H9 (cell line): ENCODE data around the gene CARS1. TPM values are rescaled to one million over a fixed set of nuclear protein-coding genes. Genes with fewer than 3 reads are reported as not detected.

Source experiments
- DNase-seq: peaks from one replicate; pipeline ENCODE4 v3.0.0-alpha.2; 2017
- H2AFZ ChIP-seq: one replicate; pipeline ENCODE4 v1.6.1; 2013; ENCODE audit warnings: mild to moderate bottlenecking, low read length, control low read depth, moderate library complexity
- H2AK5ac ChIP-seq: 2 replicates; pipeline ENCODE4 v1.6.1; 2013; ENCODE audit warnings: low read length, control low read depth, mixed read lengths; ENCODE audit not compliant: insufficient read length
- H2BK120ac ChIP-seq: one replicate; pipeline ENCODE4 v1.6.1; 2013; ENCODE audit warnings: low read depth, mild to moderate bottlenecking, low read length, control low read depth, inconsistent platforms; ENCODE audit not compliant: poor library complexity, severe bottlenecking
- H2BK12ac ChIP-seq: 2 replicates; pipeline ENCODE4 v1.6.1; 2013; ENCODE audit warnings: low read length, control low read depth, mixed read lengths, low read depth; ENCODE audit not compliant: insufficient read length
- H2BK15ac ChIP-seq: 2 replicates; pipeline ENCODE4 v1.6.1; 2013; ENCODE audit warnings: low read depth, low read length, control low read depth
- H2BK20ac ChIP-seq: one replicate; pipeline ENCODE4 v1.6.1; 2013; ENCODE audit warnings: low read depth, mild to moderate bottlenecking, low read length, control low read depth, inconsistent platforms; ENCODE audit not compliant: poor library complexity, severe bottlenecking
- H2BK5ac ChIP-seq: 2 replicates; pipeline ENCODE4 v1.6.1; 2013; ENCODE audit warnings: low read length, control low read depth, mixed read lengths; ENCODE audit not compliant: insufficient read length
- H3K14ac ChIP-seq: 2 replicates; pipeline ENCODE4 v1.6.1; 2013; ENCODE audit warnings: low read length, control low read depth; ENCODE audit not compliant: insufficient read depth
- H3K18ac ChIP-seq: 2 replicates; pipeline ENCODE4 v1.6.1; 2013; ENCODE audit warnings: low read depth, mild to moderate bottlenecking, mixed read lengths, low read length, control low read depth; ENCODE audit not compliant: insufficient read length
- H3K23ac ChIP-seq: 2 replicates; pipeline ENCODE4 v1.6.1; 2013; ENCODE audit warnings: low read length, control low read depth, mixed read lengths, low read depth; ENCODE audit not compliant: insufficient read length
- H3K23me2 ChIP-seq: 2 replicates; pipeline ENCODE4 v1.6.1; 2013; ENCODE audit warnings: low read depth, mild to moderate bottlenecking, mixed read lengths, low read length, control low read depth; ENCODE audit not compliant: insufficient read length, poor library complexity, severe bottlenecking
- H3K27ac ChIP-seq: 2 replicates; pipeline ENCODE4 v1.5.1; 2013; ENCODE audit warnings: low read length, control low read depth, mixed read lengths, low read depth; ENCODE audit not compliant: insufficient read length
- H3K27me3 ChIP-seq: 2 replicates; pipeline ENCODE4 v1.6.1; 2013; ENCODE audit warnings: low read length, control low read depth, inconsistent platforms; ENCODE audit not compliant: insufficient read depth
- H3K4ac ChIP-seq: 2 replicates; pipeline ENCODE4 v1.6.1; 2013; ENCODE audit warnings: low read depth, mild to moderate bottlenecking, control low read depth, inconsistent platforms, low read length, moderate library complexity
- H3K4me1 ChIP-seq: 2 replicates; pipeline ENCODE4 v1.6.1; 2013; ENCODE audit warnings: low read length, control low read depth, inconsistent platforms; ENCODE audit not compliant: insufficient read depth
- H3K4me2 ChIP-seq: 2 replicates; pipeline ENCODE4 v1.6.1; 2013; ENCODE audit warnings: low read length, control low read depth, mixed read lengths; ENCODE audit not compliant: insufficient read length, insufficient read depth
- H3K56ac ChIP-seq: 2 replicates; pipeline ENCODE4 v1.6.1; 2013; ENCODE audit warnings: low read depth, mild to moderate bottlenecking, mixed read lengths, low read length, control low read depth; ENCODE audit not compliant: insufficient read length
- H3K79me1 ChIP-seq: 2 replicates; pipeline ENCODE4 v1.6.1; 2013; ENCODE audit warnings: low read depth, mild to moderate bottlenecking, moderate library complexity, low read length, control low read depth, inconsistent platforms; ENCODE audit not compliant: insufficient read depth, poor library complexity, severe bottlenecking
- H3K79me2 ChIP-seq: 2 replicates; pipeline ENCODE4 v1.6.1; 2013; ENCODE audit warnings: low read length, control low read depth, inconsistent platforms; ENCODE audit not compliant: insufficient read depth
- H3K9ac ChIP-seq: 2 replicates; pipeline ENCODE4 v1.6.1; 2013; ENCODE audit warnings: low read length, control low read depth, mixed read lengths; ENCODE audit not compliant: insufficient read length; ENCODE audit errors: extremely low read depth
- H3K9me3 ChIP-seq: one replicate; pipeline ENCODE4 v1.6.1; 2013; ENCODE audit warnings: low read depth, low read length, inconsistent platforms; ENCODE audit not compliant: control insufficient read depth
- H3T11ph ChIP-seq: one replicate; pipeline ENCODE4 v1.6.1; 2013; ENCODE audit warnings: mild to moderate bottlenecking, low read length, control low read depth, inconsistent platforms
- H4K20me1 ChIP-seq: one replicate; pipeline ENCODE4 v1.6.1; 2013; ENCODE audit not compliant: control insufficient read depth, insufficient read length, insufficient read depth
- H4K5ac ChIP-seq: 2 replicates; pipeline ENCODE4 v1.6.1; 2013; ENCODE audit warnings: low read depth, mild to moderate bottlenecking, mixed read lengths, low read length, control low read depth; ENCODE audit not compliant: insufficient read length
- H4K8ac ChIP-seq: replicated peaks from 2 replicates; pipeline ENCODE4 v1.6.1; 2013; ENCODE audit warnings: low read length, control low read depth, mixed read lengths, low read depth; ENCODE audit not compliant: insufficient read length
- H4K91ac ChIP-seq: 2 replicates; pipeline ENCODE4 v1.6.1; 2013; ENCODE audit warnings: low read depth, mild to moderate bottlenecking, moderate library complexity, mixed read lengths, low read length, control low read depth; ENCODE audit not compliant: insufficient read length
- H3K27ac Mint-ChIP-seq, 3 experiments: 2 replicates in 2 of 3; 3 replicates in 1 of 3; pipeline ENCODE4 v1.8.0; 2020 to 2021; ENCODE audit warnings: mixed read lengths in 3 of 3, mild to moderate bottlenecking in 1 of 3, moderate library complexity in 1 of 3
- H3K27me3 Mint-ChIP-seq: 2 replicates; pipeline ENCODE4 v1.8.0; 2021; ENCODE audit warnings: low read depth, mild to moderate bottlenecking, moderate library complexity, mixed read lengths
- H3K36me3 Mint-ChIP-seq, 3 experiments: 2 replicates in 2 of 3; 3 replicates in 1 of 3; pipeline ENCODE4 v1.8.0; 2020 to 2021; ENCODE audit warnings: low read depth in 3 of 3, mixed read lengths in 3 of 3; ENCODE audit not compliant: insufficient read depth in 1 of 3
- H3K4me1 Mint-ChIP-seq, 2 experiments: 2 replicates each; pipeline ENCODE4 v1.8.0; 2020; ENCODE audit warnings: mixed read lengths in 2 of 2
- H3K4me3 Mint-ChIP-seq, 2 experiments: 2 replicates in 1 of 2; 3 replicates in 1 of 2; pipeline ENCODE4 v1.8.0; 2020 to 2021; ENCODE audit warnings: mild to moderate bottlenecking in 2 of 2, mixed read lengths in 2 of 2, moderate library complexity in 1 of 2
- H3K9me3 Mint-ChIP-seq, 2 experiments: 2 replicates in 1 of 2; 3 replicates in 1 of 2; pipeline ENCODE4 v1.8.0; 2020; ENCODE audit warnings: mild to moderate bottlenecking in 2 of 2, mixed read lengths in 2 of 2, moderate library complexity in 1 of 2
- WGBS: extraction: QIAGEN DNeasy Blood & Tissue Kit; methylation state at CpG from one replicate; pipeline ENCODE4 v1.1.7; 2013; ENCODE audit warnings: missing lambda C conversion rate, low lambda C conversion rate, mixed read lengths; ENCODE audit not compliant: insufficient read length; ENCODE audit errors: extremely low coverage; 5-methylcytosine and 5-hydroxymethylcytosine counted together
- total RNA-seq: library from RNA; stranded (reverse); gene quantifications from 2 replicates; pipeline ENCODE4 v1.2.1, GENCODE V29; 2021
- TF ChIP-seq, protein P1 (sequence below): fragments of 200-600 bp; sonication (generic); conservative IDR thresholded peaks from 3 replicates; pipeline ENCODE4 v1.8.0; 2021; ENCODE audit warnings: antibody characterized with exemption, mild to moderate bottlenecking

Gene CARS1
- total RNA-seq, 1 experiment from 2014 or later, result 92.3 TPM

DNA sequence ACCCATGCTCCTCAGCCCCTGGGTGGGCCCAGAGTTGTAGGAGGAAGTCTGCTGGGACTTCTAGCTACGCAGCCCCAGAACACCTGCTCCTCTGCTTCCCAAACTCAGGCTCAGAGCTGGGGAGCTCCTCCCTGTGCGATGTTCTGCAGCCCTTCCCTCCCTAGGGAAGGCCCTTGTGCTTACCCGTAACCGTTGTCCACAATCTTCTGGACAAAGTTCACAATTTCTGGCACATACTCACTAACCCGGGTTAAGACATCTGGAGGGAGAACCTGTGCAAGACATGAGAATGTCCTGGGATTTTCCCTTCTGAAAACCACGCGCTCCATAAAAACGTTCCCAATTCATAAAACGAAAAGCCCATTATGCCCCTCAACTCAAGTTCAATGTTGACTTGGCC, 28.4 kb downstream of the CARS1 start:
- Mint-ChIP-seq H3K36me3 (peaks cover 44 to 87% (median 75%) of the 10 kb centered on the region in 3 experiments), H3K27me3 (no peaks in the 10 kb centered on the region), H3K4me3 (no peak overlapping the region), H3K4me1 (no peaks in the 10 kb centered on the region), H3K27ac (no peak overlapping the region; a peak in 1 of 7 replicates), H3K9me3 (no peaks in the 10 kb centered on the region)
- no peak overlapping the region for H3K9ac ChIP-seq
- H3K79me1 ChIP-seq, result no peaks in the 10 kb centered on the region
- no peak overlapping the region for H2BK15ac ChIP-seq
- H4K91ac ChIP-seq, result no peak overlapping the region
- H3K27me3 ChIP-seq, result no peaks in the 10 kb centered on the region
- DNase-seq, result no peak
- H2BK120ac ChIP-seq, result no peak overlapping the region
- no peak overlapping the region for H3K18ac ChIP-seq
- H3K23me2 ChIP-seq, result no peaks in the 10 kb centered on the region
- H3K56ac ChIP-seq, result no peak overlapping the region
- H3K4ac ChIP-seq, result no peak overlapping the region
- no peak overlapping the region for H3K27ac ChIP-seq
- H2BK12ac ChIP-seq, result no peak overlapping the region
- H3K23ac ChIP-seq, result no peak overlapping the region
- H4K5ac ChIP-seq, result no peak overlapping the region
- TF ChIP-seq, protein P1, sequence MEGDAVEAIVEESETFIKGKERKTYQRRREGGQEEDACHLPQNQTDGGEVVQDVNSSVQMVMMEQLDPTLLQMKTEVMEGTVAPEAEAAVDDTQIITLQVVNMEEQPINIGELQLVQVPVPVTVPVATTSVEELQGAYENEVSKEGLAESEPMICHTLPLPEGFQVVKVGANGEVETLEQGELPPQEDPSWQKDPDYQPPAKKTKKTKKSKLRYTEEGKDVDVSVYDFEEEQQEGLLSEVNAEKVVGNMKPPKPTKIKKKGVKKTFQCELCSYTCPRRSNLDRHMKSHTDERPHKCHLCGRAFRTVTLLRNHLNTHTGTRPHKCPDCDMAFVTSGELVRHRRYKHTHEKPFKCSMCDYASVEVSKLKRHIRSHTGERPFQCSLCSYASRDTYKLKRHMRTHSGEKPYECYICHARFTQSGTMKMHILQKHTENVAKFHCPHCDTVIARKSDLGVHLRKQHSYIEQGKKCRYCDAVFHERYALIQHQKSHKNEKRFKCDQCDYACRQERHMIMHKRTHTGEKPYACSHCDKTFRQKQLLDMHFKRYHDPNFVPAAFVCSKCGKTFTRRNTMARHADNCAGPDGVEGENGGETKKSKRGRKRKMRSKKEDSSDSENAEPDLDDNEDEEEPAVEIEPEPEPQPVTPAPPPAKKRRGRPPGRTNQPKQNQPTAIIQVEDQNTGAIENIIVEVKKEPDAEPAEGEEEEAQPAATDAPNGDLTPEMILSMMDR, result no peak
- H2BK5ac ChIP-seq, result no peak overlapping the region
- no peak overlapping the region for H3T11ph ChIP-seq
- H2AK5ac ChIP-seq, result no peak overlapping the region
- H2AFZ ChIP-seq, result no peak overlapping the region
- no peak overlapping the region for H3K4me2 ChIP-seq
- H3K4me1 ChIP-seq, result no peaks in the 10 kb centered on the region
- no peaks in the 10 kb centered on the region; the same call in 1 of the 2 replicates for H3K79me2 ChIP-seq
- no CpG with 5 or more reads among the region's 9 CpGs for WGBS
- no peaks in the 10 kb centered on the region for H3K9me3 ChIP-seq
- no peak overlapping the region for H4K8ac ChIP-seq
- no peak overlapping the region for H3K14ac ChIP-seq
- H2BK20ac ChIP-seq, result no peak overlapping the region
- no peaks in the 10 kb centered on the region for H4K20me1 ChIP-seq
